ENCODE data around the gene TUBE1.

GRCh38 chr6:112044196-112044595 lies 43.1 kb downstream of the TUBE1 start:
- no peak for TF ChIP-seq CTCF (IDR thresholded peaks at IDR 0.05)
- no peak for TF ChIP-seq POLR2A (IDR thresholded peaks at IDR 0.05)
